Epithelial cell of esophagus (primary cell): ENCODE results near the gene TLCD2.

Experiments used
- DNase-seq: peaks from one replicate; pipeline ENCODE4 v3.0.0; 2010; ENCODE audit warnings: low read depth
- H3K4me3 ChIP-seq: 2 replicates; pipeline ENCODE4 v1.5.1; 2011; ENCODE audit warnings: mild to moderate bottlenecking, low read length, control low read depth
- CTCF ChIP-seq: IDR thresholded peaks from 2 replicates; pipeline ENCODE4 v1.5.1; 2011; ENCODE audit warnings: low read depth, mild to moderate bottlenecking, low read length, control low read depth, inconsistent platforms; ENCODE audit not compliant: insufficient read depth; ENCODE audit errors: missing control alignments

The TLCD2 gene, protein sequence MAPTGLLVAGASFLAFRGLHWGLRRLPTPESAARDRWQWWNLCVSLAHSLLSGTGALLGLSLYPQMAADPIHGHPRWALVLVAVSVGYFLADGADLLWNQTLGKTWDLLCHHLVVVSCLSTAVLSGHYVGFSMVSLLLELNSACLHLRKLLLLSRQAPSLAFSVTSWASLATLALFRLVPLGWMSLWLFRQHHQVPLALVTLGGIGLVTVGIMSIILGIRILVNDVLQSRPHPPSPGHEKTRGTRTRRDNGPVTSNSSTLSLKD

GRCh38 chr17:1709971-1710806 is at the start of gene TLCD2:
TLCD2 (minus strand) TSS chr17:1710377; CDS start chr17:1710242, 135 bp downstream.
- no peak for TF ChIP-seq CTCF
- peak; percentile 77 for DNase-seq
- H3K4me3 ChIP-seq = peak within 1 kb of the TSS; percentile 51

DNA sequence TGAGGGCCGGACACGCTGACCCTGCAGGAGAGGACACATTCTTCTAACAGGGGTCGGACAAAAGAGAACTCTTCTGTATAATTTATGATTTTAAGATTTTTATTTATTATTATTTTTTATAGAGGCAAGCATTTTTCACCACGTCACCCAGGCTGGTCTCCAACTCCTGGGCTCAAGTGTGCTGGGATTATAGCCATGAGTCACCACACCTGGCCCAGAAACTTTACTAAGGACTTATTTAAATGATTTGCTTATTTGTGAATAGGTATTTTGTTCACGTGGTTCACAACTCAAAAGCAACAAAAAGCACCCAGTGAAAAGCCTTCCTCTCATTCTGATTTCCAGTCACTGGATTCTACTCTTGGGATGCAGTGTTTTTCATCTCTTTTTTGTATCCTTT is 49.4 kb upstream of the TLCD2 start:
- DNase-seq = peak; percentile 82
- no peak for TF ChIP-seq CTCF

DNA sequence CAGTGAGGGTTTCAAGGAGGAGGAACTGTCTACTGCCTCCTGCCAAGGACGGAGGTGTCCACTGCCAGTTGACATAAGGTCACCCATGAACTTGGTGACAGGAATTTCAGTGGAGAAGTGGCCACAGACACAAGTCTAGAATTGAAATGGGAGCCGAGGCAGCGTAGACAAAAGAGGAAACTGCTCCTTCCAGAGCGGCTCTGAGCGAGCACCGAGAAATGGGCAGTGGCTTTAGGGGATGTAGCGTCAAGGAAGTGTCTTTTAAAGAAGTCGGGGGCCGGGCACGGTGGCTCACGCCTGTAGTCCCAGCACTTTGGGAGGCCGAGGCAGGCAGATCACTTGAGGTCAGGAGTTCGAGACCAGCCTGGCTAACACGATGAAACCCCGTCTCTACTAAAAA is 48.6 kb upstream of the TLCD2 start:
- no peak for TF ChIP-seq CTCF
- H3K4me3 ChIP-seq = no peak overlapping the region
- DNase-seq = no peak

More for the DNA sequence above, 49.4 kb upstream of the TLCD2 start:
- no peak overlapping the region for H3K4me3 ChIP-seq

DNA sequence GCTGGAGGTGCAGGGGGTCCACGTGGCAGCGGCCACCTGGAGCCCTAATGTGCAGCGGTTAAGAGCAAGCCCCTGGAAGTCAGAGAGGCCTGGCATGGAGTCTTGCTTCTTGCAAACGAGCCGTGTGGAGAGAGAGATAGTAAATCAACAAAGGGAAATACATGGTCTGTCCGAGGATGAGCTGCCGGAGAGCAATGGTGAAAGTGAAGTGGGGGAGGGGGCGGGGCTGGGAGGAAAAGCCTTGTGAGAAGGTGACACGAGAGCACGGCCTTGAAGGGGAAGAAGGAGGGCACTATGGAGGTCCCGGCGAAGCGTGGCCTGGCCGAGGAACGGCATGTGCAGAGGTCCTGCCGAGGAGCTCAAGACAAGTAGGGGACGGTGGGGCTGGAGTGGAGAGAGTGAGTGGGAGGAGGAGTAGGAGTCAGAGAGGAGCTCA is 45.7 kb upstream of the TLCD2 start:
- TF ChIP-seq CTCF = no peak
- no peak for DNase-seq
- no peak overlapping the region for H3K4me3 ChIP-seq

- no peak overlapping the region for H3K4me3 ChIP-seq
- TF ChIP-seq CTCF = no peak
- DNase-seq = no peak
These were observed 45.2 kb upstream of the TLCD2 start for GRCh38 chr17:1755252-1755826.

DNA sequence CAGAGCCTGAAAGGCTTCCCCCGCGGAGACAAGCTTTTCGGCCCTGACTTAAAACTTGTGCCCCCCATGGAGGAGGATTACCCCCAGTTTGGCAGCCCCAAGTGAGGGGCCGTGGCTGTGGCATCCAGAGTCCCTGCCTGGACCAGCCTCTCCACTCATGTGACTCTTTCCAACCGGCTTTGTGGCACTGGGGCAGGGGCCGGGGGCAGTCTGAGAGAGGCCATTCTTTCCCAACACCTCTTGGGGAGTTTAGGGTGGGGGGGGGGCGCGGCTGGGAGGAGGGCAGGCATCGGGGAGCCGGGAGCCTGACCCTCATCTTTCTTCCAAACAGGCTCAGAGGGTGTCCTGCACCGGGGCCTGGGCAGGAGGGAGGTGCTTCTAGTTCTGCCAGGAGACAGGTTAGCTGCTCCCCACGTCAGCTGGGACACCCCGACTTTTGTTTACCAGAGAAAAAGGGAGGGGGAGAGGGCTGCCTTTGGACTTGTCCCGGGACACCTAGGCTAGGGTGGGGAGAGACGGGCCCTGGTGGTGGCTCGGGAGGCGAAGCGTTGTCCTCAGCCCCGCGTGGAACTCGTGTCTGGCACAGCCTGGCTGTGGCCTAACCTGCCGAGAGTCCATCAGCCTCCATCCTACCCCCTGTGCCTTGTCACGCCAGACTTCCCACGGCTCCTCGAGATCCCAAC is 44.4 kb upstream of the TLCD2 start:
- DNase-seq = no peak
- H3K4me3 ChIP-seq = no peak overlapping the region
- no peak for TF ChIP-seq CTCF
